Activated CD8-positive, alpha-beta memory T cell treated with anti-CD3 and anti-CD28 coated beads, Interleukin-2, amount 10 ng/mL, durations not matched to agents 7 days and 5 days (primary cell): ENCODE results near the gene NKX3-2. TPM values are rescaled to one million over a fixed set of nuclear protein-coding genes. Genes with fewer than 3 reads are reported as not detected.
A peak's percentile ranks its signal among the peaks of the same experiment; 100 is the strongest.
"Not testable (repeated sequence)": the region's sequence is repeated elsewhere in the genome, so short reads cannot be mapped to it uniquely, and the experiment has no call there.

ENCODE experiments used
- ATAC-seq: fragments of 150-1000 bp; cut with Tn5 transposase; one replicate; pipeline ENCODE4 v1.10.0; 2021; ENCODE audit warnings: moderate library complexity
- CTCF ChIA-PET: fragments of 350-600 bp; sonication (Branson Sonifier 250); formaldehyde crosslinking; loops from one replicate; lab custom pipeline; 2021; ENCODE audit warnings: antibody characterized with exemption; lab: Charles Lee
- DNase-seq: peaks from one replicate; pipeline ENCODE4 v3.0.0-alpha.2; 2020
- H3K27ac Mint-ChIP-seq: one replicate; pipeline ENCODE4 v1.8.0; 2021; ENCODE audit warnings: mild to moderate bottlenecking, mixed read lengths
- H3K27me3 Mint-ChIP-seq: one replicate; pipeline ENCODE4 v1.8.0; 2021; ENCODE audit warnings: mixed read lengths
- H3K36me3 Mint-ChIP-seq: one replicate; pipeline ENCODE4 v1.8.0; 2021; ENCODE audit warnings: mild to moderate bottlenecking, mixed read lengths
- H3K4me1 Mint-ChIP-seq: one replicate; pipeline ENCODE4 v1.8.0; 2021; ENCODE audit warnings: mixed read lengths
- H3K4me3 Mint-ChIP-seq: one replicate; pipeline ENCODE4 v1.8.0; 2021; ENCODE audit warnings: mild to moderate bottlenecking, moderate library complexity, mixed read lengths
- H3K9me3 Mint-ChIP-seq: one replicate; pipeline ENCODE4 v1.8.0; 2022; ENCODE audit warnings: low read depth, mixed read lengths
- total RNA-seq, 2 experiments: library from RNA; stranded (reverse); gene quantifications; one replicate each; pipeline ENCODE4 v1.2.3, GENCODE V29; 2021

NKX3-2 gene
- not detected for total RNA-seq

DNA sequence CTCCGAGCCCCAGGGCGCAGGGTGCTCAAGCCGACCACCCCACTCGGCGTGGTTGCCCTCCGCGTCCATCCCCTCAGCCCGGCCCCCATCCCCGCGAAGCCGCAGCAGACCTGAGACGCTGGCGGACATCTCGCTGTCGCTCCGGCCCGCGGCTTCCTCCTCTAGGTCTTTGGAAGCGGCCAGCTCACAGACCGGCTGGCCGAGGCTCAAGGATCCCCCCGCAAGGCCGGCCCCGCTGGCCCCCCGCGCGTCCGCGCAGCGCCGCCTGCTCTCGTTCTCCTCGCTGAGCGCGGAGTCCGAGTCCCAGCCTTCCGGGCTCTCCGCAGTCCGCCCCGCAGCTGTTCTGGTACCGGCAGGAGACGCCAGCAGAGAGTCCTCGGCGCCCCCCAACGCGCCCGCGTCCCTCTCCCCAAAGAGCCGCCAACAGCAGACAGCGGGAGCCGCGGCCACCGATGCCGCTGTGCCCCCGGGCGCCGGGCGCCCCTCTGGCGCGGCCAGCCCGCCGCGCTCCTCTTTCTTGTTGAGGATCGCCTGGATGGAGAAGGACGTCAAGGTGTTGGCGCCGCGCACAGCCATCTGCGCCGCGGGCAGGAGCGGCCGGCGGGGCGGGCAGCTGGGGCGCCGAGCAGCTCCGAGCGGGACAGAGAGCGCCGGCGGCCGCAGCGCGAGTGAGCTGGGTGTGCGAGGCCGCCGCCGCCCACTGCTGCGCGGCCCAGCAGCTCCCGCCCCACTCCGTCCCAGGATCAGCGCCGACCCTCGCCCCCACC lies at the start of gene NKX3-2:
TSS of gene NKX3-2 (minus strand) at position 670 of the 767 bp plus-strand sequence. CDS start at position 576, 94 bp downstream.
- peaks cover 8% of the 10 kb centered on the region for H3K36me3 Mint-ChIP-seq
- H3K27me3 Mint-ChIP-seq, result peaks cover 75% of the 10 kb centered on the region
- CTCF ChIA-PET, result no interaction called here
- H3K9me3 Mint-ChIP-seq, result no peaks in the 10 kb centered on the region
- ATAC-seq (no peak), DNase-seq (no peak)
- peak within 1 kb of the TSS; percentile 66 for H3K4me3 Mint-ChIP-seq
- H3K4me1 Mint-ChIP-seq, result peaks cover 25% of the 10 kb centered on the region
- H3K27ac Mint-ChIP-seq, result peak within 1 kb of the TSS; percentile 64

DNA sequence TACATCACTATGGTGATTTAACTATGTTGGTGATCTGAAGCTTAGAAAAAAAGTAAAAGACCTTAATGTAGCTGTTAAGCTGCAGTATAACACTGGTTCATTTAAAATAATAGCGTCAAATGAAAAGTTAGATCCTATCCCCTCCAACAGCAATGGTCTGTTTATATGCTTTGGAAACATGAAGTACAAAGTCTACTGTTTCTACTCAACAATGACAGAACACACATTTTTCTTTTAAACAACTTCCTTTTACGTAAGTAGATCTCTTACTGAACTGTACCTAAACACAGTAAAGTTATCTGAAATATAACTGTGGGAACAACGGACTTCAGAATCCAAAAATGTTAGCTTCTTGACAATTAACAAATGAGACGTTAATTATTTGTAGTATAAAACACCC lies 47.9 kb upstream of the NKX3-2 start:
- Mint-ChIP-seq H3K4me3 (no peak overlapping the region), H3K27ac (no peak overlapping the region)

DNA sequence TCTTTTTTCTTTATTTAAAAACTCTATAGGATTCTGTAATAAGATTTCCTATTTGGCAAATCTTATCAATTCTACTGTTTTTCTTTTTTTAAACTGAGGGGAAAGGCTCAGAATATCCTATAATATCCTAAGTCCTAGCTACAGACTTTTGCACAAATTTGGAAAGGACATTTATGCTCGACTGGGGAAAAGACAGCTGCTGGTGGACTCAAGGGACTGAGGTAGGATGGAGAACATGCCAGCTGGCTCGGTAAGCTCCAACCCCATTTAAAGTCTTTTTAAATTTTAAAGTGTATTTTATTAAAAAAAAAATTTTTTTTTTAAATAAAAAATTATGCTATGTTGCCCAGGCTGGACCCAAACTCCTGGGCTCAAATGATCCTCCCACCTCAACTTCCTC lies 46.5 kb upstream of the NKX3-2 start:
- peaks cover 16% of the 10 kb centered on the region for H3K36me3 Mint-ChIP-seq
- no peaks in the 10 kb centered on the region for H3K27me3 Mint-ChIP-seq
- no peak overlapping the region for H3K4me3 Mint-ChIP-seq
- ATAC-seq (no peak), DNase-seq (no peak)
- H3K9me3 Mint-ChIP-seq, result no peaks in the 10 kb centered on the region
- CTCF ChIA-PET, result interaction anchor here (1.1 kb wide), 1 partner anchor 37 kb away, joined by 3 read pairs; the partner anchor contains the start of gene BOD1L1
- H3K27ac Mint-ChIP-seq, result no peak overlapping the region
- no peaks in the 10 kb centered on the region for H3K4me1 Mint-ChIP-seq

More for the DNA sequence above, 47.9 kb upstream of the NKX3-2 start:
- Mint-ChIP-seq H3K4me1 (no peaks in the 10 kb centered on the region), H3K9me3 (no peaks in the 10 kb centered on the region), H3K36me3 (peaks cover 22% of the 10 kb centered on the region), H3K27me3 (no peaks in the 10 kb centered on the region)
- CTCF ChIA-PET, result no interaction called here
- no peak for DNase-seq
- no peak for ATAC-seq

DNA sequence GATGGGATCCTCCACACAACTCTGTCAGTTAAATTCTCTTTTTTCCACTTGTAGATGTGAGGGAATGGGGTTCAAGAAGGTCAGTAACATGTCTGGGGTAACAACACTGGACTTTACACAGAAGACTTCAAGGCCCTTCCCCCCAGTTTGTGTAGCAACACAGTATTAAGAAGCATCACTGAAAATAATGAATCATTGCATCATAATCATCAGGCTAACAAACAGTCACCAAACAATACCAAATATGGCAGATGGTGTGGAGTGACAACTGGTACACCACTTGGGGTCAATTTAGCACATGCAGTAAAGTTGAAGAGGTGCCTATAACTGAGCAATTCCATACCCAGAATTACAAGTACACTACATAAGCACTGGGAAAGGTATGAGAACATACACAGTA lies 44.6 kb upstream of the NKX3-2 start:
- no peaks in the 10 kb centered on the region for H3K27me3 Mint-ChIP-seq
- CTCF ChIA-PET, result no interaction called here
- no peaks in the 10 kb centered on the region for H3K4me1 Mint-ChIP-seq
- peaks cover 22% of the 10 kb centered on the region for H3K36me3 Mint-ChIP-seq
- H3K4me3 Mint-ChIP-seq, result no peak overlapping the region
- no peak overlapping the region for H3K27ac Mint-ChIP-seq
- H3K9me3 Mint-ChIP-seq, result no peaks in the 10 kb centered on the region
- no peak for DNase-seq
- no peak for ATAC-seq

DNA sequence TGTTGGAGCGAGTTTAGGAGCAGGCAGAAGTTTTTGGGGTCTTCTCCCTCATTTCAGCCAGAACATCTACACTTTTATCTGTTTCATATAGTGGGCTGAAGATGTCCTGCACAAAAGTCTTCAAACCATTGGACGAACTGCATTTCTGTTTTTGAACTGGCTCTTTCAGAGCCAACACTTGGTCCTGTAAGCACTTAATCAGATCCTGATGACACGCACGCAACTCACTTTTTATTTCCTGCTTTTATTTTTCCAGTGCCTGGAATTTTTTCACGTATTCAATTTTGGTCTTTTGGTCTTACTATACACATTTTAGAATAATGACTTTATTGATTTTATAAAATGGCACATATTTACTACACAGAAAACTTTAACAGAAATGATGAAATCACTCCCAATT lies 40.2 kb upstream of the NKX3-2 start:
- no peak for DNase-seq
- no peak overlapping the region for H3K27ac Mint-ChIP-seq
- CTCF ChIA-PET, result no interaction called here

DNA sequence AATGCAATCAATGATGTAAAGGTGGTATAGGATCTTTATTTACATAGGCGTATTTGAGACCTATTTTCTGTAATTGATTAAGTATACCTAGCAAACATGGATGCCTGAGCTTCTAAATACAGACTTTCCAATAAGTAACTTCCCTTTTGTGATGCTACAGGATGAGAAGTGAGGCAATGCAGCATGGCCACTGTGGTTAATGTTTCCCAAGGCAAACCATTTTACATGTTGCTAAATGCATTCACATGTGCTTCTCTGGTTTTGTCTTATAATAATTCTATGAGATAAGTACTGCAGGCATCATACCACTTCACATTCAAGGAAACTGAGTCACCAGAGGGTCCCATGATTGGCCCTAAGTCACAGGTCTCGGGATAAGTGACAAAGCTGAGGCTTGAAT lies 35.7 kb upstream of the NKX3-2 start:
- CTCF ChIA-PET, result no interaction called here
- peaks cover 30% of the 10 kb centered on the region for H3K36me3 Mint-ChIP-seq

More for the DNA sequence above, 40.2 kb upstream of the NKX3-2 start:
- no peak overlapping the region for H3K4me3 Mint-ChIP-seq
- H3K27me3 Mint-ChIP-seq, result no peaks in the 10 kb centered on the region
- H3K9me3 Mint-ChIP-seq, result no peaks in the 10 kb centered on the region
- H3K4me1 Mint-ChIP-seq, result peaks cover 2% of the 10 kb centered on the region
- H3K36me3 Mint-ChIP-seq, result peaks cover 24% of the 10 kb centered on the region
- no peak for ATAC-seq

DNA sequence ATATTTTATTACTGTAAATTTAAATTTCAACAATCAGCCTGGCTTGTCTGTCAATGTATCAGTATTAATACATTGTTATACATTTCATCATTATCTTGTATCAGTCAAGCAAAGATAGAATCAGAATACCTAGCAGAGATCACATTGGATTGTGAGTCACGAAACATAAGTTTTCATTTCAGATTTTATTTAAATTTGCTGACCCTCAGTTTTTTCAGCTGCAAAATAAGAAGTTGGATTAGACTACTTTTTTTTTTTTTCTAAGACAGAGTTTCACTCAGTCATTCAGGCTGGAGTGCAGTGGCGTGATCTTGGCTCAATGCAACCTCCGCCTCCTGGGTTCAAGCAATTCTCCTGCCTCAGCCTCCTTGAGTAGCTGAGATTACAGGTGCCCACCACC lies 33.4 kb upstream of the NKX3-2 start:
- DNase-seq (no peak), ATAC-seq (no peak)
- CTCF ChIA-PET, result no interaction called here
- H3K36me3 Mint-ChIP-seq, result peaks cover 25% of the 10 kb centered on the region
- peaks cover 5% of the 10 kb centered on the region for H3K4me1 Mint-ChIP-seq
- no peak overlapping the region for H3K27ac Mint-ChIP-seq
- H3K27me3 Mint-ChIP-seq, result no peaks in the 10 kb centered on the region
- no peak overlapping the region for H3K4me3 Mint-ChIP-seq
- no peaks in the 10 kb centered on the region for H3K9me3 Mint-ChIP-seq

More for the DNA sequence above, 35.7 kb upstream of the NKX3-2 start:
- Mint-ChIP-seq H3K27me3 (no peaks in the 10 kb centered on the region), H3K9me3 (no peaks in the 10 kb centered on the region), H3K27ac (no peak overlapping the region), H3K4me3 (no peak overlapping the region), H3K4me1 (peaks cover 2% of the 10 kb centered on the region)
- ATAC-seq (no peak), DNase-seq (no peak)

DNA sequence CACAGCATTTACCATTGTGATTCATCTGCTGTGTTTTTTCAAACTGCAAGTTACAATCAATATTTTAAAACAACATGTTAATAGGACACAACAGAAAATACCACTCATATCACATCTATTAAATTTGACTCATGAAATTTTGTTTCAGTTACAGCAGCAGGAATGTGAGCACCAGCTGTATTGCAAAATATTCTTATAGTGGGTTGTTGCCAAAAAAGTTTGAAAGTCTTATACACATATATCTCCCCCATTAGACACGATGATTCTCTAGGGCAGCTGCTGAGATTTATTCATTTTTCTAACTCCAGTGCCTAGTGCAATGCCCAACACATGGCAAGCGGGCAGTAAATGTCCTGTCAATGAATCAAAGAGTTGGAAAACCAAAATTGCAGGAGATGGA lies 26.6 kb upstream of the NKX3-2 start:
- Mint-ChIP-seq H3K9me3 (no peaks in the 10 kb centered on the region), H3K4me1 (peaks cover 5% of the 10 kb centered on the region), H3K36me3 (peaks cover 22% of the 10 kb centered on the region), H3K27me3 (no peaks in the 10 kb centered on the region), H3K4me3 (no peak overlapping the region), H3K27ac (no peak overlapping the region)
- ATAC-seq, result no peak
- CTCF ChIA-PET, result no interaction called here
- no peak for DNase-seq

DNA sequence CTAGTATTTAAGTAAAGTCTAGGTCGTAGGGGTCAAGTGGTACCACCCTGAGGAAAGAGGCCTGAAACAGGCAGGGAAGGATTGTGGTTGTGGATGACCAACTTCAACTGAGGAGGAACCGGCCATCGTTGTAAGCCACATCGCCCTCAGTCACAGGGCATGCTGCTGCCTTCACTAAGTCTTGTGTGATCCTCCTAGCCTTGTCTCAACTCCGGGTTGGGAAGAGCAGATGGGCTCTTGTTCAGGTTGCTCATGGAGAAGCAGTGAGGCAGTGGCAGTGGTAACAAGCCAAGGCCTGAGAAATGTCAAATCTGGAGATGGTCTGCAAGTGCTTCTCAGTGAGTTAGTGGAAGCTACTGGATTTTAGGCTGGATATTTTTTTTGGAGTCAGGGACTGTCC lies 22.8 kb upstream of the NKX3-2 start:
- no peak for ATAC-seq
- Mint-ChIP-seq H3K9me3 (no peaks in the 10 kb centered on the region), H3K4me3 (no peak overlapping the region), H3K27ac (no peak overlapping the region), H3K27me3 (no peaks in the 10 kb centered on the region), H3K4me1 (no peaks in the 10 kb centered on the region), H3K36me3 (peaks cover 17% of the 10 kb centered on the region)
- no peak for DNase-seq
- CTCF ChIA-PET, result no interaction called here

DNA sequence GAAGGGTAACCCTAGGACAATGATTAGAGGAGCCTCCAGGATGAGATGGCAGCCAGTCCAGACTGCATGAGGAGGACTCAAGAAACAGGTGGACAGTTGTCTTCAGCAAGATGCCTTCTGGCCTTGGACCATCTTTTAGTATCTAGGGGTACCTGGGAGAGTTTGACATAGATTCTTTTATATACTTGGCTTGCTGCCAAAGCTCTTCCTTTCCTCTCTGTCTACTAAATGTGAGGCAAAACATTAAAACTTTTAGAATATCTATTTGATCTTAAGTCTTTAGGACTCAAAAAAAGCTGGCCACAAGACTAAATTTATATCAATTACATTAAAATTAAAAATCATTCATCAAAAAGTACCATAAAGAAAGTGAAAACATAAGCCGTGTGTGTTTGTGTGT lies 18.6 kb upstream of the NKX3-2 start:
- H3K4me1 Mint-ChIP-seq, result no peaks in the 10 kb centered on the region
- DNase-seq (no peak), ATAC-seq (no peak)
- H3K9me3 Mint-ChIP-seq, result no peaks in the 10 kb centered on the region
- peaks cover 3% of the 10 kb centered on the region for H3K36me3 Mint-ChIP-seq
- no peak overlapping the region for H3K4me3 Mint-ChIP-seq
- no peak overlapping the region for H3K27ac Mint-ChIP-seq
- CTCF ChIA-PET, result interaction anchor here (1.2 kb wide), 1 partner anchor 9 kb away, joined by 3 read pairs; no protein-coding TSS in a partner anchor
- no peaks in the 10 kb centered on the region for H3K27me3 Mint-ChIP-seq

DNA sequence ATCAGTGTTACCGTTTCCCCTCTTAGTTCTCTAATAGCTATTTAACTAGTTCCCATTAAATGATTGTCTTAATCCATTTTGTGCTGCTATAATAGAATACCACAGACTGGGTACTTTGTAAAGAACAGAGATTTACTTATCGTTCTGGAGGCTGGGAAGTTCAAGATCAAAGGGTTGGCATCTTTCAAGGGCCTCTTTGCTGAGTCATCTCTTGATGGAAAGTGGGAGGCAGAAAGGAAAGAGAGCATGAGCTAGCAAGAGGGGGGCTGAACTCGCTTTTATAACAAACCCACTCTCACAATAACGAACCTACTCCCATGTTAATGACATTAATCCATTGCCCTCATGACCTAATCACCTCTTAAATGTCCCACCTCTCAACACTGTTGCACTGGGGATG lies 17.4 kb upstream of the NKX3-2 start:
- Mint-ChIP-seq H3K36me3 (peaks cover 2% of the 10 kb centered on the region), H3K4me3 (no peak overlapping the region), H3K27ac (no peak overlapping the region), H3K9me3 (no peaks in the 10 kb centered on the region), H3K27me3 (peaks cover 4% of the 10 kb centered on the region), H3K4me1 (no peaks in the 10 kb centered on the region)
- no peak for ATAC-seq
- DNase-seq, result no peak
- CTCF ChIA-PET, result no interaction called here

DNA sequence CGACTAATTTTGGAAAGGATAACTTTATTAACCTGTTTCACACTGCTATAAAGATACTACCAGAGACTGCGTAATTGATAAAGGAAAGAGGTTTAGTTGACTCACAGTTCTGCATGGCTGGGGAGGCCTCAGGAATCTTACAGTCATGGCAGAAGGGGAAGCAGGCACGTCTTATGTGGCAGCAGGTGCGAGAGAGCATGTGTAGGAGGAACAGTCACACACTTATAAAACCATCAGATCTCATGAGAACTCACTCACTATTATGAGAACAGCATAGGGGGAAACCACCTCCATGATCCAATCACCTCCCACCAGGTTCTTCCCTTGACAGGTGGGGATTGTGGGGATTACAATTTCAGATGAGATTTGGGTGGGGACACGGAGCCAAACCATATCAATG lies 15.8 kb upstream of the NKX3-2 start:
- ATAC-seq, H3K4me3 Mint-ChIP-seq, H3K9me3 Mint-ChIP-seq, H3K4me1 Mint-ChIP-seq, DNase-seq, H3K27ac Mint-ChIP-seq, H3K36me3 Mint-ChIP-seq, H3K27me3 Mint-ChIP-seq: not testable (repeated sequence)
- CTCF ChIA-PET, result interaction anchor here (0.6 to 0.8 kb wide), 2 partner anchors 590 to 830 kb away, joined by 3 to 4 read pairs; no protein-coding TSS in a partner anchor

DNA sequence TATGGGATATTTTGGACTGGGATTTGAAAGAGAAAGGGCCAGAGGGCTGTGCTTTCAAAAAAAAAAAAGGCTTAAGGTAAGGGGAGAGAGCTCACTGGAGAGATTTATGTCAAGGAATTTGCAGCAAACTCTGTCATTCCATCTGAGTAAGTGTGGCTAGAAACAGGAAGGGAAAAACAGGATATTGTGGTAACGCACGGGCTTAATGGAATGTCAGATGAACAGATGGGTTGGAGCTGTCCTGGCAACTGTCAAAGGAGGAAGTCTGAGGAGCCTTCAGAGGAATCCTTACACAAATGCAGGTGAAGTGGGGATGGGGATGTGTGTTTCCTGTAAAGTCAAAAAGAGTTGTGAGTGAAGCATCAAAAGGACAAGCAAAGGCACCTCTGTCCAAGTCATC lies 15.1 kb upstream of the NKX3-2 start:
- H3K27ac Mint-ChIP-seq, result no peak overlapping the region
- peaks cover 4% of the 10 kb centered on the region for H3K27me3 Mint-ChIP-seq
- H3K36me3 Mint-ChIP-seq, result no peaks in the 10 kb centered on the region
- CTCF ChIA-PET, result no interaction called here
- H3K4me3 Mint-ChIP-seq, result no peak overlapping the region
- no peaks in the 10 kb centered on the region for H3K9me3 Mint-ChIP-seq
- H3K4me1 Mint-ChIP-seq, result no peaks in the 10 kb centered on the region
- no peak for ATAC-seq
- no peak for DNase-seq

DNA sequence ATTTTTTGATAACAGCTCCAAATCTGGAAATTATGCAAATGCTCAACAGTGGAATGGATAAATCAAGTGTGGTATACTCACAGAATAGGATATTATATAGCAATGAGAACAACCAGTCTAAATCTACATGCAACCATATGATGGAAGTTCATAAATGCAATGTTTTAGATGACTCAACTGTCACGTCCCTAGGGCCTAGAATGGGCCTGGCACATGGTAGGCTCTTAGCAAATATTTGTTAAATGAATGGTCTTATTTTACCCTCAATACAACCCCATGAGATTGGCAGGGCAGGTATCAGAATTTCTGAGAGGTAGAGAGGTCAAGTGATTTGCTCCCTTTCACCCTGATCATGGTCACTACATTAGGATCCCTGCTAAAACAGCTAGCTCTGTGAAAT lies 14.6 kb upstream of the NKX3-2 start:
- no peaks in the 10 kb centered on the region for H3K4me1 Mint-ChIP-seq
- DNase-seq (no peak), ATAC-seq (no peak)
- H3K27me3 Mint-ChIP-seq, result peaks cover 6% of the 10 kb centered on the region
- no peaks in the 10 kb centered on the region for H3K9me3 Mint-ChIP-seq
- H3K4me3 Mint-ChIP-seq, result no peak overlapping the region
- no peaks in the 10 kb centered on the region for H3K36me3 Mint-ChIP-seq
- CTCF ChIA-PET, result no interaction called here
- H3K27ac Mint-ChIP-seq, result no peak overlapping the region
